Glomerular endothelial cell (primary cell): Measurements from ENCODE around the gene AKR1B1. TPM values are rescaled to one million over a fixed set of nuclear protein-coding genes. Genes with fewer than 3 reads are reported as not detected.
A peak's percentile ranks its signal among the peaks of the same experiment; 100 is the strongest.
"Not testable (repeated sequence)": the region's sequence is repeated elsewhere in the genome, so short reads cannot be mapped to it uniquely, and the experiment has no call there.

ENCODE experiments used
- DNase-seq: peaks from one replicate; pipeline ENCODE4 v3.0.0-alpha.2; 2011; ENCODE audit warnings: low read depth, low spot score; ENCODE audit errors: extremely low read depth
- total RNA-seq: library from RNA; depleted of rRNA; stranded (reverse); fragments of >200 nt; gene quantifications from 2 replicates; pipeline ENCODE4 v1.2.3, GENCODE V29; 2015

AKR1B1 gene
- 68.5 and 97.4 TPM in 2 replicates for total RNA-seq

- DNase-seq, result peak; percentile 37
Observed at GRCh38 chr7:134458806-134459698, at the start of gene AKR1B1. TSS of gene AKR1B1 (minus strand) at chr7:134459100. CDS start at chr7:134459062, 38 bp downstream.

- DNase-seq, result no peak
Observed at GRCh38 chr7:134505856-134506255, 47.0 kb upstream of the AKR1B1 start.

GRCh38 chr7:134504660-134505164, 45.8 kb upstream of the AKR1B1 start:
- DNase-seq, result no peak

DNA sequence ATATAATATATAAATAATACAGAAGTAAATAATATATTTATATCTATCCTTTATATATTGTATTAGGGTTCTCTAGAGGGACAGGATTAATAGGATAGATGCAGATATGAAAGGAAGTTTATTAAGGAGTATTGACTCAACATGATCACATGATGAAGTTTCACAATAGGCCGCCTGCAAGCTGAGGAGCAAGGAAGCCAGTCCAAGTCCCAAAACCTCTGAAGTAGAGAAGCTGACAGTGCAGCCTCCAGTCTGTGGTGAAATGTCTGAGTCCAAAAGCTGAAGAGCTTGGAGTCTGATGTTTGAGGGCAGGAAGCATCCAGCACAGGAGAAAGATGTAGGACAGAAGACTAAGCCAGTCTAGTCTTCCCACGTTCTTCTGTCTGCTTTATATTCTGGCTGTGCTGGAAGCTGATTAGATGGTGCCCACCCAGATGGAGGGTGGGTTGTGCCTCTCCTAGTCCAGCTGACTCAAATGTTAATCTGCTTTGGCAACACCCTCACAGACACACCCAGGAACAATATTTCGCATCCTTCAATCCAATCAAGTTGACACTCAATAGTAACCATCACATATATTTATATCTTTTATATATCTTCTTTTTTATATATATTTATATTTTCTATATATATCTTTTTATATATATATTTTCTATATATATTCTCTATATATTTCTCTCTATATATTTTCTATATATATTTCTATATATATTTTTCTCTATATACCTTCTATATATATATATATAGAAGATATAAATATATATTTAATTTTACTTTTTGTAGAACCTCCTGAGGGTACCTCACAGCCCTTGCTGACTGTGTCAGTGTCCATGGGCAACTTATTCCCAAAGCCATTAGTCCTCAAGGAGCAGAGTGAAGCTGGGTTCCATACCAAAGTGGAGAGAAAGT, 43.8 kb upstream of the AKR1B1 start:
- DNase-seq, result no peak

DNA sequence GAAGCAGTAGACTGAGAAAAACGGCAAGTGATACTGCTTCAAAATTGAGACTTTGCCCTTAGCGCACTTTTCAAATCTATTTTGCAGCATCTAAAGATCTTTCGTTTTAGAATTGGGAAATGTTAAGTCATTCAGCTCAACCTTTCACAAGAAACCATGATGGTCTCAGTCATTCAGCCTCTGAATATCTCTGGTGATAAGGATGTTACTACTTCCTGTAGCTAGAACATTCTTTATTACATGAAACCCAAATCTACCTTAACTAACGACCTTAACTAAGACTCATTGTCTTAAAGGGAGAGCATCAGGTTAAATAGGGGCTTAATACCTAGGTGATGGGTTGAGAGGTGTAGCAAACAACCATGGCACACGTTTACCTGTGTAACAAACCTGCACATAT, 42.1 kb upstream of the AKR1B1 start:
- DNase-seq, result no peak

DNA sequence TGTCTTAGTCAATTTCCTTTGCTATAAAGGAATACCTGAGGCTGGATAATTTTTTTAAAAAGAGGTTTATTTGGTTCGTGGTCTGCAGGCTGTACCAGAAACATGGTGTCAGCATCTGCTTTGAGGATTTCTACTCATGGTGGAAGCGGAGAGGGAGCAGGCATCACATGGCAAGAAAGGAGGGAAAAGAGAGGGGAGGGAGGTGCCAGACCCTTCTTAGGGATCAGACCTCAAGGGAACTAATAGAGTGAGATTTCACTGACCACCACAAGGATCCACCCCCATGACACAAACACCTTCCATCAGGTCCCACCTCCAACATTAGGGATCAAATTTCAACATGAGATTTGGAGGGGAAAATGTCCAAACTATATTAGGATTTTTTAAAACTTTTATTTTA, 41.5 kb upstream of the AKR1B1 start:
- DNase-seq, result no peak

DNA sequence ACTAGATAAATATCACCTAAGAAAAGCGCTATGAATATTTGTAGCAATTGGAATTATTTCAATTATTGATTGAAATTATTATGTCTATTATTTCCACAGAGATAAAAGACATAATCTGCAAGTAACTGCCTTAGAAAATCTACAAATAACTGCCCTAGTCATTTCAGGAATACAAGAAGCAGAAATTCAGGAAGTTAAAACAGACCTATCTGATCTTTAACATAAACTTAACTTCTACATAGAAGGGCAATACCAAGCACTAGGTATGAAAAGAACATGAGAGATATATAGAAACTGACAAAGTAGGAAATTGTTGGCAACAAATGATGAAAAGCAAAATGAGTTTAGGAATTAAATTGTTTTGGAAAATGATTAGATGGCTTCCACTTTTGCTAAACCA, 36.6 kb upstream of the AKR1B1 start:
- no peak for DNase-seq

DNA sequence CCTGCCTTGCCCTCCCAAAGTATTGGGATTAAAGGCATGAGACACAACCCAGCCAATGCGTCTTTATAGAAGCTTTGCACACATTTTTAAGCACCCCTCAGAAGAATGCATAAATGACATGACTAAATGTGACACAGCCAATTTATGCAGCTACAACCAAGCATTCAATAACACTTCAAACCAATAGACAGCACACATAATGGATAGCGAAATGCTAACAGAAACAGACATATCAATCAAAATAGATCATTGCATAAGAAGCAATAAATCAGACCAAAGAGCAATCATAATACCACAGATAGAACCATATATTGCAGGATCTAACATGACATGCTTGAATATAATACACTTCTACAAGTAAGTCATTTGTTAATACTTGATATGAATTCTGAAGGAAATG, 34.2 kb upstream of the AKR1B1 start:
- DNase-seq, result no peak

- DNase-seq, result not testable (repeated sequence)
Observed at GRCh38 chr7:134487721-134488120, 28.8 kb upstream of the AKR1B1 start.

GRCh38 chr7:134485203-134485602, 26.3 kb upstream of the AKR1B1 start:
- no peak for DNase-seq

GRCh38 chr7:134483296-134483695, 24.4 kb upstream of the AKR1B1 start:
- no peak for DNase-seq

- DNase-seq, result no peak
Observed at GRCh38 chr7:134482858-134483257, 24.0 kb upstream of the AKR1B1 start.

DNA sequence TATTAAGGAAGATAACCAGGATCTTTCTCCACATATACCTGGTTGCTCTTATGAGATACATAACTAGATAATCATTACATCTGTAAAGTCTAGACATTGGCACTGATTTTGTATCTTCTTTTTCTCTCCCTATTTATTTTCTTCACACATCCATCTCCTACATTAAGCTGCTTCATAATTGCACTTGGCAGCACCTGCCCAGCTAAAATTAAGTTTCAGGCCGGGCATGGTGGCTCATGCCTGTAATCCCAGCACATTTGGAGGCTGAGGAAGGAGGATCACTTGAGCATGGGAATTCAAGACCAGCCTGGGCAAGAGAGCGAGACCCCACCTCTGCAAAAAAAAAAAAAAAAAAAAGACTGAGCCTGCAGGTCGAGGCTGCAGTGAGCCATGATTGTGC, 22.3 kb upstream of the AKR1B1 start:
- DNase-seq, result no peak

DNA sequence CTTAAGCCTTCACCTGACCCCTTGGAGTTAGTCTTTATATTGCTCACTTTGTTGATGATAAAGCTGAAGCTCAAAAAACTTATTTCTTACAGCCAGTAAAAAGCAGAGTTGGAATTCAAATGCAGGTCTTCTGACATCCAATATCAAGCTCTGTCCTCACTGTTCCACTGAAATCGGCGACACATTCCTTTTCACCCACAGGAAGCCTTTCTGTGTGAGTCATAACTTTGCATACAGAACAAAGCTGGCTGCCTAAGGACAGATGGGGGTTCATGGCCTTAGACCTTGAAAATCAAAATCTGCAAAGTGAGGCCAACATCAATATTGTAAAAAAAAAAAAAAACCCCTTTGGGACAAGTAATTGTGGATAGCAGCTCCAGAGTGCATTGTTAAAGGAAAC, 21.8 kb upstream of the AKR1B1 start:
- DNase-seq, result peak; percentile 34

GRCh38 chr7:134480202-134480601, 21.3 kb upstream of the AKR1B1 start:
- DNase-seq, result no peak

DNA sequence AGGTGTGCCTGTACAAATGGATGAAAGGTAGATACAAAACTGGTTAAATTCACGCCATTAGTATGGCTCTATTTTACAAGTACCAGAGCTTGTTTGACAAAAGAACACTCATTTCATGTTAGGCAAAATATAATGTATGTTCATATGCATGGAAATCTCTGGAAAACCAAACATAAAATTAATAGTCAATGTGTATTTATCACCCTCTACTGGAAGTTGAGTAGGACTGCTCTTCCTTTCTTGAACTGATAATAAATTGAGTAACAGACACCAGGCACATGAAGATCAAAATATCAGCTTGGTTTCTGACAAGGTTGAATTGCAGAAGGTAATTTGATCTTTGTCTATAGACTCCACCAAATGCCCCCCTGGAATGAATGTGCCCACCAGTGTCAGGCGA, 19.8 kb upstream of the AKR1B1 start:
- DNase-seq, result no peak

DNA sequence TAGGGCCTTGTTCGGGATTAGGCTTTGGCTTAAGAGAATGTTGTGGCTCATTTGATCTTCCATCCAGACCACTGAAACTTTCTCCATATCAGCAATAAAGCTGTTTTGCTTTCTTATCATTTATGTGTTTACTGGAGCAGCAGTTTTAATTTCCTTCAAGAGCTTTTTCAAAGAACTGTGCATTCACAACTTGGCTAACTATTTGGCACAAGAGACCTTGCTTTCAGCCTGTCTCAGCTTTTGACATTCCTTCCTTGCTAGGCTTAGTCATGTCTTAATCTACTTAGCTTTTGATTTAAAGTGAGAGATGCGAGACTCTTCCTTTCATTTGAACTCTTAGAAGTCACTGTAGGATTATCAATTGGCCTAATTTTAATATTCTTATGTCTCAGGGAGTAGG, 19.1 kb upstream of the AKR1B1 start:
- DNase-seq, result no peak

DNA sequence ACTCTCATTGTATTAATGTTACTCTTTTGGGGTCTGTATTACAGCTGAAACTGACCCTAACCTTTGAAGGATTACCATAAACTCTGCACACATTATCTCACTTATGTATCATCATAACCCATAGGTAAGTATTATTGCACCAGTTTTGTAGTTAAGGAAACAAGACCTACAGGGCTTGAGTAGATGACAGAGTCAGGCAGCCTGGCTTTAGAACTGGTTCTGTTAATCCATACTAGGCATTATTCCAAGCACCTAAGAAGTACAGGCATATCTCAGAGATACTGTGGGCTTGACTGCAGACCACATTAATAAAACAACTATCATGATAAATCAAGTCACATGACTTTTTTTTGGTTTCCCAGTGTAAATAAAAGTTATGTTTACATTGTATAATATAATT, 17.1 kb upstream of the AKR1B1 start:
- no peak for DNase-seq

DNA sequence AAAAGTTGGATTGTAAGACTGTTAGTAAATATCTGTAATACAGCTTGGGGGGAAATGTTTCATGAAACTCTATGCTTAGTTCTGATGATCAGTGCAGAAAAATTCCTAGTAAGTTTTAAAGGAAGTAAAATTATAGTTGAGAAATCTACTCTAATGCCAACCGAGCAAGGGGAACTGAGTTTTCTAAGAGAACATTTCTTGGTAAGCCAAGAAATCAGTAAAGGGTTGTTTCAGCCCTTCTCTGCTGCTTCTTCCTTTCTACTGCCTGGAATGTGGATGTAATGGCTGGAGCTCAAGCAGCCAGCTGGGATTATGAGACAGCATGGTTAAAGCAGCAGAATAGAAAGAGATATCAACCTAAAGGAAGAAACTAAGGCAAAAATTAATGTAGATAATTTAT, 15.9 kb upstream of the AKR1B1 start:
- DNase-seq, result no peak

DNA sequence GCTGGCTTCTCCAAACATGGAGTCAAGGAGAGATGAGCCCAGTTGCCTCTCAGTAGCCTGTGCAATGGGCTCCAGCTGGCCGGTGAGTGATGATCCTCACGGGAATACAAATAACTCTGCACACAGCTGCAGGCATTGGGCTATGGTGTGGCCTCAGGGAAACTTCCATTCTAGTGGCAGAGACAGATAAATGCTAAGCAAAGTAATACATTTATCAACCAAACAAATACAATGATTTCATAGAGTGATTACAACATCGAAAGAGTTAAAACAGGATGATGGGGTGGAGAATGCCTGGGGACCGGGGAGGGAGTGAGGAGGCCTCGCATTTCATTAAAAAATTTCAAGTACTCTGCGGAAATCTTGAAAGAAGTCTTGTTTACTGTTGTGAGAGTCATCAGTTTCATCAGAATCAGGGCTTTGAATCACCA, 15.0 kb upstream of the AKR1B1 start:
- no peak for DNase-seq

DNA sequence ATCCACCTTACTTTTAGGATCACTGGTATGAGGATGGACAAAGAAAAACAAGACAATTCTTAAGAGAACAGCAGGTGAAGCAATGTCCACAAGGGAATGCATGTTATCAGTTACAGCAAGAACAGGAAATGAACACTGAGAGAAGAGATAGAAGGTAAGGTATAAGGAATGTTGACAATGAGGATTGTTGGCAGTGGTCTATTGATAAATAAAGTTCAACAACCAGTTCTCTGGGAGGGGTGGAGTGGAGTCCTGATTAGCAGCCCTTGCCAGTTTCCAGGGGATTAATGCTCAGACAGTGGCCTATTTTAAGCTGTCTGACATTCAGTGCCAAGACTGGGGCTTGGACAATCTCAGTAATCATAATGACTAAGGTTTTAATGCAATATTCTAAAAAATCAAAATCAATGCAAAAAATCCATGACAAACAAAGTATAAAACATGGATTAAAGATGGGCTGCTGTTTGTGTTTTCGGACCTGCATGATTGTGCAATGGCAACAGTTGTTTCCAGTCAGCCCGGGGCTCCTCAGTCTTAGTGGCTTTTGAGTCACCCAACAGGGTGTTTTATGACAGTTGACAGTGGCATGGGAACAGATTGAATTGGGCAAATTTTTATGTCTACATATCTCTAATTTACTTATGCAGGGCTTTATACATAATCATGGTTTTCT, 13.8 kb upstream of the AKR1B1 start:
- no peak for DNase-seq
